NCI-H1417 (cell line): Measurements from ENCODE around the gene DARS2.
"Not testable (repeated sequence)": the region's sequence is repeated elsewhere in the genome, so short reads cannot be mapped to it uniquely, and the experiment has no call there.

ENCODE experiments used
- DNase-seq, 3 experiments: peaks; one replicate each; lab custom pipeline; 2025; lab: John Stamatoyannopoulos, UW

DARS2 gene

GRCh38 chr1:173862146-173862768 is 37.8 kb downstream of the DARS2 start:
- not testable (repeated sequence) for DNase-seq

- DNase-seq = no peak
Observed at GRCh38 chr1:173862769-173863223, 38.3 kb downstream of the DARS2 start.

GRCh38 chr1:173863224-173864161 is 39.0 kb downstream of the DARS2 start:
- DNase-seq = no peak

GRCh38 chr1:173864179-173864867 is 39.9 kb downstream of the DARS2 start:
- no peak for DNase-seq

- DNase-seq = no peak
Observed at GRCh38 chr1:173865468-173866164, 41.1 kb downstream of the DARS2 start.

GRCh38 chr1:173866413-173867115 is 42.1 kb downstream of the DARS2 start:
- DNase-seq = no peak

GRCh38 chr1:173867141-173867752 is 42.8 kb downstream of the DARS2 start:
- no peak for DNase-seq

GRCh38 chr1:173867753-173868265 is 43.3 kb downstream of the DARS2 start, which contains the start of gene GAS5:
GAS5 (minus strand) TSS chr1:173867989.
- peak; percentile 99 to 100 (median 100) for DNase-seq

- peak; percentile 94 to 96 (median 94) for DNase-seq
Observed at GRCh38 chr1:173868266-173869020, 44.0 kb downstream of the DARS2 start, which contains the start of gene ZBTB37. ZBTB37 (plus strand) TSS chr1:173868380; CDS start chr1:173870226, 1,846 bp downstream.

- DNase-seq = no peak
Observed at GRCh38 chr1:173869021-173869359, 44.5 kb downstream of the DARS2 start.

- DNase-seq = no peak
Observed at GRCh38 chr1:173870252-173871075, 46.0 kb downstream of the DARS2 start.

- no peak for DNase-seq
Observed at GRCh38 chr1:173871091-173871490, 46.6 kb downstream of the DARS2 start.

GRCh38 chr1:173871500-173871899 is 47.0 kb downstream of the DARS2 start:
- no peak for DNase-seq

- no peak for DNase-seq
Observed at GRCh38 chr1:173876732-173877131, 52.3 kb downstream of the DARS2 start.

GRCh38 chr1:173878251-173878650 is 53.8 kb downstream of the DARS2 start:
- DNase-seq = no peak

GRCh38 chr1:173881117-173881516 is 56.6 kb downstream of the DARS2 start:
- DNase-seq = not testable (repeated sequence)

GRCh38 chr1:173884701-173885100 is 60.2 kb downstream of the DARS2 start:
- no peak for DNase-seq

- DNase-seq = no peak
Observed at GRCh38 chr1:173886746-173887611, 62.5 kb downstream of the DARS2 start.
